Endothelial cell of umbilical vein (primary cell): Measurements from ENCODE around the gene RNF11. TPM values are rescaled to one million over a fixed set of nuclear protein-coding genes. Genes with fewer than 3 reads are reported as not detected.

Experiments
- BruUV-seq: library from RNA; stranded (reverse); fragments of 400-500 nt; replicated peaks from 2 replicates; lab custom pipeline; 2021; lab: Mats Ljungman, UMichigan
- CTCF ChIA-PET: fragments of 300-600, 350-600 bp; sonication (Branson Sonifier 250); formaldehyde crosslinking; loops from one replicate; lab custom pipeline; 2021; ENCODE audit warnings: antibody characterized with exemption, inconsistent platforms; lab: Charles Lee
- POLR2A ChIA-PET: fragments of 300-600, 350-600 bp; sonication (Branson Sonifier 250); formaldehyde crosslinking; loops from one replicate; lab custom pipeline; 2021; ENCODE audit warnings: antibody characterized with exemption, inconsistent platforms; lab: Charles Lee
- DNase-seq: peaks from one replicate; pipeline ENCODE4 v3.0.0-alpha.2; 2011; ENCODE audit warnings: low read depth, low spot score
- FAIRE-seq: peaks from 2 replicates; lab custom pipeline; 2011; peaks lifted over from hg19 to GRCh38; lab: Jason Lieb, UNC
- H2AFZ ChIP-seq: 2 replicates; pipeline ENCODE4 v1.6.0; 2012; ENCODE audit warnings: low read depth, low read length, control low read depth, inconsistent platforms
- H3K27ac ChIP-seq: 2 replicates; pipeline ENCODE4 v1.5.1; 2011; ENCODE audit warnings: low read depth, mild to moderate bottlenecking, control low read depth, low read length, moderate library complexity; ENCODE audit not compliant: insufficient read depth
- H3K27me3 ChIP-seq, 2 experiments: 2 replicates each; pipeline versions ENCODE4 v1.6.0 to v1.6.1; 2011; ENCODE audit warnings: low read length in 2 of 2, mixed read lengths in 1 of 2; ENCODE audit not compliant: control insufficient read depth in 2 of 2, insufficient read depth in 2 of 2
- H3K36me3 ChIP-seq, 2 experiments: 2 replicates in 1 of 2; 3 replicates in 1 of 2; pipeline ENCODE4 v1.5.1; 2011; ENCODE audit warnings: low read length in 2 of 2, mild to moderate bottlenecking in 1 of 2, moderate library complexity in 1 of 2; ENCODE audit not compliant: control insufficient read depth in 2 of 2, insufficient read depth in 2 of 2; ENCODE audit errors: extremely low read depth in 1 of 2
- H3K4me1 ChIP-seq: 3 replicates; pipeline ENCODE4 v1.5.1; 2011; ENCODE audit warnings: mild to moderate bottlenecking, low read length; ENCODE audit not compliant: control insufficient read depth, insufficient read depth; ENCODE audit errors: extremely low read depth
- H3K4me2 ChIP-seq: 2 replicates; pipeline ENCODE4 v1.6.1; 2011; ENCODE audit warnings: low read length, control low read depth, mixed read lengths; ENCODE audit not compliant: insufficient read depth
- H3K4me3 ChIP-seq, 3 experiments: fragments of 200-600 bp in 1 of 3; sonication (generic), shearing (Covaris generic) in 1 of 3; replicated peaks in 1 of 3; 2 replicates each; pipeline ENCODE4 v1.5.1; 2011 to 2016; ENCODE audit warnings: control low read depth in 3 of 3, low read length in 3 of 3, mild to moderate bottlenecking in 2 of 3, inconsistent platforms in 1 of 3, low read depth in 1 of 3, moderate library complexity in 1 of 3; ENCODE audit not compliant: insufficient read depth in 1 of 3
- H3K79me2 ChIP-seq: 2 replicates; pipeline ENCODE4 v1.6.0; 2012; ENCODE audit warnings: low read length, inconsistent platforms; ENCODE audit not compliant: control insufficient read depth, insufficient read depth
- H3K9ac ChIP-seq: replicated peaks from 2 replicates; pipeline ENCODE3; 2011; ENCODE audit warnings: low read length, control low read depth; ENCODE audit not compliant: insufficient read depth; ENCODE audit errors: extremely low read depth
- H3K9me1 ChIP-seq: replicated peaks from 3 replicates; pipeline ENCODE4 v1.6.0; 2011; ENCODE audit warnings: mild to moderate bottlenecking, low read length; ENCODE audit not compliant: control insufficient read depth, insufficient read depth; ENCODE audit errors: extremely low read depth
- H3K9me3 ChIP-seq: replicated peaks from 2 replicates; pipeline ENCODE4 v1.5.1; 2012; ENCODE audit warnings: low read length, inconsistent platforms; ENCODE audit not compliant: control insufficient read depth, insufficient read depth
- H4K20me1 ChIP-seq: replicated peaks from 2 replicates; pipeline ENCODE3; 2011; ENCODE audit warnings: mild to moderate bottlenecking, low read length; ENCODE audit not compliant: control insufficient read depth, insufficient read depth; ENCODE audit errors: extremely low read depth
- EZH2 ChIP-seq: IDR thresholded peaks from 2 replicates; pipeline ENCODE4 v1.6.1; 2012; ENCODE audit warnings: borderline replicate concordance, low read depth, mild to moderate bottlenecking, moderate library complexity, low read length, inconsistent platforms; ENCODE audit not compliant: severe bottlenecking
- FOS ChIP-seq: IDR thresholded peaks from 2 replicates; pipeline ENCODE4 v1.6.1; 2011; ENCODE audit warnings: mild to moderate bottlenecking, low read length, moderate library complexity, borderline replicate concordance; ENCODE audit not compliant: insufficient read depth
- GATA2 ChIP-seq: IDR thresholded peaks from 2 replicates; pipeline ENCODE4 v1.7.0; 2011; ENCODE audit warnings: low read depth, mild to moderate bottlenecking, moderate library complexity, mixed read lengths, low read length; ENCODE audit not compliant: insufficient read length, insufficient read depth
- JUN ChIP-seq: IDR thresholded peaks from 2 replicates; pipeline ENCODE4 v1.6.1; 2011; ENCODE audit warnings: borderline replicate concordance, low read depth; ENCODE audit not compliant: insufficient read length, insufficient read depth
- MYC ChIP-seq: IDR thresholded peaks from one replicate; pipeline ENCODE4 v1.6.1; 2011; ENCODE audit warnings: mild to moderate bottlenecking, low read depth, low read length
- POLR2A ChIP-seq: IDR thresholded peaks from 2 replicates; pipeline ENCODE4 v1.6.1; 2012; ENCODE audit warnings: low read depth, mild to moderate bottlenecking, control low read depth, low read length
- POLR2AphosphoS5 ChIP-seq: IDR thresholded peaks from 2 replicates; pipeline ENCODE4 v1.6.1; 2012; ENCODE audit warnings: low read depth, mild to moderate bottlenecking, control low read depth, low read length, moderate library complexity; ENCODE audit not compliant: insufficient read depth
- dilution Hi-C: fragments of 300-500 bp; cut with MboI; formaldehyde crosslinking; loops from one replicate; pipeline ENCODE4 v1.15.0; 2019; ENCODE audit warnings: low sequenced_read_pairs; ENCODE audit not compliant: extremely low pct_ligation_motif_present
- intact Hi-C: fragments of 100-400 bp; cut with micrococcal nuclease; formaldehyde crosslinking; loops from one replicate; pipeline ENCODE4 v1.10.0; 2022
- polyA plus RNA-seq, 4 experiments: library from polyadenylated mRNA; depleted of rRNA in 3 of 4; stranded (reverse) in 3 of 4; unstranded in 1 of 4; fragments of >200 nt; gene quantifications; 2 replicates each; pipeline versions ENCODE4 v1.2.1 to v1.2.3, GENCODE V29; 2011 to 2012; ENCODE audit warnings: missing spikeins in 1 of 4
- total RNA-seq: library from RNA; stranded (reverse); gene quantifications from 2 replicates; pipeline ENCODE4 v1.2.3, GENCODE V29; 2021
- TF ChIP-seq, protein P1 (sequence below), 2 donors: IDR thresholded peaks; 1 replicate in 1 of 2; 2 replicates in 1 of 2; pipeline ENCODE4 v1.5.1; 2011; ENCODE audit warnings: low read length in 2 of 2, mild to moderate bottlenecking in 2 of 2, moderate library complexity in 2 of 2, control low read depth in 1 of 2, inconsistent platforms in 1 of 2, low read depth in 1 of 2; ENCODE audit not compliant: insufficient read depth in 1 of 2; ENCODE audit errors: extremely low read depth in 1 of 2

Gene RNF11
- total and polyA plus RNA-seq, 2 donors (not counting 3 experiments of a cell fraction or from before 2014, with no cell fraction given): 75.2 to 82.9 TPM

DNA sequence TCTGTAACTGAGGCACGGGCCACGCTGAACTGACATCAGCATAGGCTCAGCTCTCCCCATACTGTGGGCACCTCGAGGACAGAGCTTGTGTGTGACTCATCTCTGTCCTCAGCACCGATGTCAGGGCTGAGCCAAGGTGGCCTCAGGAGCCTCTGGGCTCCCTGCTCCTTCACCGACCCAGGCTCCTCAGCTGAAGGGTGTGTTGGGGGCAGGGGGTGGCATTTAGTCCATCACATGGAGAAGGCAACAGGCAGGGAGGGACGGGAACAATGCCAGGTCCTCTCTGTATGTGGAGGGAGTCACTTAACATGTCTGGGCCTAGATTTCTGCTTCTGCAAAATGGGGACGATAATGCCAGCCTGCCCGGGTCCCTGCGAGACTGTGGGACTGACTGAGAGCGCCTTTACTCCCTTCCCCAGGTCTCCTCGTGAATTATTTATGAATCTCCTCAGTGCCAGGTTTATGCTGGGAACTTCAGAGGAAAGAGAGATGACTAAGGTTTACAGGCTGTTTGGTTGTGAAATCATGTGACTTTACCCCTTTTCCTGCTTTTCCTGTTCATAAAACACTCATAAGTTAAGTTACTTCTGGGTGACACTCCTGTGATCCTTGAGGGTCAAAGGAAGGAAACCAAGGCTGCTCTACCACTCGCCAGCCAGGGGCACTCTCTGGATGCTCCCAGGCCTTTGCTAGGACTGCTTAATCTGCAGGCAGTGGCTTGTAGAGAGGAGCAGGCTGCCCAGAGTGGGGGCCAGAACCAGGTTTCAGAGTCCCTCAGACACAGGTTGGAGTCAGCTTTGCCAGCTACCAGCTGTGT is 78.1 kb downstream of the RNF11 start:
- BruUV-seq: TSS peak; percentile 92
- TF ChIP-seq POLR2A (peak; percentile 46), POLR2AphosphoS5 (peak; percentile 36), JUN (peak; percentile 46), GATA2 (no peak), EZH2 (no peak), MYC (no peak), FOS (peak; percentile 41)
- TF ChIP-seq, protein P1, sequence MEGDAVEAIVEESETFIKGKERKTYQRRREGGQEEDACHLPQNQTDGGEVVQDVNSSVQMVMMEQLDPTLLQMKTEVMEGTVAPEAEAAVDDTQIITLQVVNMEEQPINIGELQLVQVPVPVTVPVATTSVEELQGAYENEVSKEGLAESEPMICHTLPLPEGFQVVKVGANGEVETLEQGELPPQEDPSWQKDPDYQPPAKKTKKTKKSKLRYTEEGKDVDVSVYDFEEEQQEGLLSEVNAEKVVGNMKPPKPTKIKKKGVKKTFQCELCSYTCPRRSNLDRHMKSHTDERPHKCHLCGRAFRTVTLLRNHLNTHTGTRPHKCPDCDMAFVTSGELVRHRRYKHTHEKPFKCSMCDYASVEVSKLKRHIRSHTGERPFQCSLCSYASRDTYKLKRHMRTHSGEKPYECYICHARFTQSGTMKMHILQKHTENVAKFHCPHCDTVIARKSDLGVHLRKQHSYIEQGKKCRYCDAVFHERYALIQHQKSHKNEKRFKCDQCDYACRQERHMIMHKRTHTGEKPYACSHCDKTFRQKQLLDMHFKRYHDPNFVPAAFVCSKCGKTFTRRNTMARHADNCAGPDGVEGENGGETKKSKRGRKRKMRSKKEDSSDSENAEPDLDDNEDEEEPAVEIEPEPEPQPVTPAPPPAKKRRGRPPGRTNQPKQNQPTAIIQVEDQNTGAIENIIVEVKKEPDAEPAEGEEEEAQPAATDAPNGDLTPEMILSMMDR (IDR thresholded peaks at IDR 0.05; ENCODE audit: extremely low read depth in 1 of 2, insufficient read depth in 1 of 2, low read depth in 1 of 2, low read length in 2 of 2): no peak
- dilution Hi-C loops (no loop called here), intact Hi-C loops (loop anchor here (2.0 kb wide), 1 partner anchor 17 kb away; the partner anchor contains the start of gene TTC39A)
- Histone ChIP-seq H4K20me1 (no peaks in the 10 kb centered on the region), H3K36me3 (no peaks in the 10 kb centered on the region), H3K27me3 (no peaks in the 10 kb centered on the region), H2AFZ (peak overlapping the region; percentile 75), H3K9ac (peak overlapping the region; percentile 44), H3K9me3 (no peaks in the 10 kb centered on the region), H3K9me1 (no peaks in the 10 kb centered on the region), H3K4me1 (peaks cover 34% of the 10 kb centered on the region), H3K4me2 (peak overlapping the region; percentile 49), H3K27ac (peak overlapping the region; percentile 93), H3K4me3 (no peak overlapping the region), H3K79me2 (no peaks in the 10 kb centered on the region)
- peak; percentile 97 for FAIRE-seq
- peak; percentile 94 for DNase-seq
- CTCF ChIA-PET: interaction anchor here (0.7 to 1.8 kb wide), 4 partner anchors 18 to 221 kb away, joined by 3 to 8 read pairs (median 4); no protein-coding TSS in a partner anchor
- POLR2A ChIA-PET: no interaction called here
